HG03442 (cell line): ENCODE measurements around the gene ARHGAP15.

Experiments used
- ATAC-seq: cut with Tn5 transposase; IDR thresholded peaks from one replicate; pipeline ENCODE4 v1.9.1; 2021; ENCODE audit warnings: mild to moderate bottlenecking, moderate library complexity; ENCODE audit not compliant: unreplicated experiment

ARHGAP15 gene

GRCh38 chr2:143680885-143681405 is 551.7 kb downstream of the ARHGAP15 start:
- no peak for ATAC-seq

DNA sequence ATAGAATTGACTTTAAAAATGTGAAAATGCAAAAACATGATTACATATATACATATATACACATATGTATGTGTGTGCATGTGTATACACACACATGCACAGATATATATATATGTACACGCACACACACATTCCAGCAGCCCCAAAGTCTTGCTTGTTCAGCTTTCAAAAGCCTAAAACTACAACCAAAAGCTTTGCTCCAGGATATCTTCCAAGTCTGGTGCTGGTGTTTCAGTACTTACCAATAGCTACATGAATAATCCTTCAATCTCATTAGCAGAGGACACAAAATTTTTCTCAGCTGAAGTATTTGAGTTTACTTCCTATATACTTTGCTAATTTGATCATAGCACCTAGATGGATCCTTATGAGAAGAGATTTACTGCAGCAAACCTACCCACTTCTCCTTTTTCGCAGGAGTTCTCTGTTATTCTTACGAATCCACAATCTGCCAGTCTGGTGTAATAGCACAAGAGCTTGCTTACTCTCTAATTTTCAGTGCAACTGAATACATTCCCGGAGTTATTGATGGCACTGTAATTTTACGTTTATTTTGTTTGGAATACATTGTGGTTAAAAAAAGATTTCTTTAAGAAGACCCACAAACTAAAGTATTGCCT is 553.3 kb downstream of the ARHGAP15 start:
- no peak for ATAC-seq

DNA sequence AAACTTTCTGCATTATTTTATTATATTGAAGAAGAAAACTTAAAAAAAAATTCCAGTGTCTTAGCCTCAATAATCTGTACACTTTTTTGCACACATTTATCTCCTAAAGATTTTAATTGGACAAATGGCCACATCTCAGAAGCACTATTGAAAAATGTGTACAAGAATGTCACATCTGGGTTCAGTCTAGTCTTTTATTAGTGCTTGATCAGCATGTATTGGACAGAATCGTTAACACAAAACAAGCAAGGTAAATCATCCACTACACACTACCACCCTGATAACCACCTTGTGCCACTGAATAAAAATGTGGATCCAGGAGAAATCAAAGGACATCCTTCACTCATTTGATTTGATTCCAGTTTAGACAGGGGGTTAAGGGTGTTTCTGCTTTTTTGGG is 554.8 kb downstream of the ARHGAP15 start:
- no peak for ATAC-seq

DNA sequence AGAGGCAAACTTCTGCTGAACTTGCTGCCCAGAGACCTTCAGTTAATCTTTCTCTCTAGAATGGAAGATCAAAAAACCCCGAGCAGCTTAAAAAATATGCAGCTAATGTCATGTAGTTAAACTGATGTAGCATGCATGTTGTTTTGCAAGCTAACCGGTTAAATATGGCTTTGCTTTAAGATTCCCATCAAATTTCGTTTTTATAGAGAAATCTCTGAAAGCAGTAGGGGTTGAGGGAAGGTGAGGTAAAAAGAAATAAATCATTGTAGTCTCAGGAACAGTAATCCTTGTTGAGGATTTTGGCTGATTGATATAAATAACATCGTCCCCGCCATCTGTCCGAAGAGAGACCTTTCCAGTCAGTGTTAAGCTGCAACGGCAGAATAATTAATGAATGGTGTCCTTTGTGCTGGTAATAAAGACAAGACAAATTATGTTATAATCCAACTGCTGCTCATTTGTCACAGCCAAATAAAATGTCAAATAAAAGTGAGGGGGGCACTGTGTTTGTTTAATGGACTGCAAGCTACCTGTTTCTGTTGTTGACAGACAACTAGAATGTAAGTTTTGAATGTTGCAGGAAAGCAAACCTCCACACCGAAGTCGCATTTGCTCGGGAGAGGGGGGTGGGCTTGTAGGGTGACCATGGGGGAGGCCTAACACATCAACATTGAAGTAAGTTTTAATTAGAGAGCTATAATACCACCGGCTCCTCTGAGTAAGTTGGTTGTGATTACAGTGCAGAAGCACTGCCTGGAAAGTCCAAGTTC is 555.5 kb downstream of the ARHGAP15 start:
- ATAC-seq, result no peak

GRCh38 chr2:143685421-143686078 is 556.3 kb downstream of the ARHGAP15 start:
- ATAC-seq, result no peak

GRCh38 chr2:143686585-143687164 is 557.5 kb downstream of the ARHGAP15 start:
- peak; percentile 59 for ATAC-seq

- no peak for ATAC-seq
These were observed 559.0 kb downstream of the ARHGAP15 start for GRCh38 chr2:143688248-143688647.

- no peak for ATAC-seq
These were observed 559.6 kb downstream of the ARHGAP15 start for GRCh38 chr2:143688815-143689214.

- no peak for ATAC-seq
These were observed 560.3 kb downstream of the ARHGAP15 start for GRCh38 chr2:143689541-143689940.

- no peak for ATAC-seq
These were observed 561.0 kb downstream of the ARHGAP15 start for GRCh38 chr2:143690235-143690634.

DNA sequence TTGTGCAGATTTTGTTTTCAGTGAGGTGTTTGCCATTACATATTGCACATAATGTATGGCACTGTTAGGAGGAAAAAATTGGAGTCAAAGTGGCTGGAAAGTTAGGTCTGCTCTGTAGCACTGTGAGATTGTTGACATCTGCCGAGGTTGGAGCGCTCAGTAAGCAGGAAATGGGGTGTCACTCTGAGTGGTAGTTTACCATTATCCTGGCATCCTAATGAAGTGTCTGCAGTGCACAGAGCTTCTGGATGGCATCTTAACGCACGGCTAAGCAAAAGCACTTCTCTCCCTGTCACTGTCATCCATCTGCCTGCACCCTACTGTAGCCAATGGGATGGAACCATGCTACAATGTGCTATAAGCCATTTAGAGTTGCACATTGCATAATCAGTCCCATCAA is 561.9 kb downstream of the ARHGAP15 start:
- no peak for ATAC-seq

DNA sequence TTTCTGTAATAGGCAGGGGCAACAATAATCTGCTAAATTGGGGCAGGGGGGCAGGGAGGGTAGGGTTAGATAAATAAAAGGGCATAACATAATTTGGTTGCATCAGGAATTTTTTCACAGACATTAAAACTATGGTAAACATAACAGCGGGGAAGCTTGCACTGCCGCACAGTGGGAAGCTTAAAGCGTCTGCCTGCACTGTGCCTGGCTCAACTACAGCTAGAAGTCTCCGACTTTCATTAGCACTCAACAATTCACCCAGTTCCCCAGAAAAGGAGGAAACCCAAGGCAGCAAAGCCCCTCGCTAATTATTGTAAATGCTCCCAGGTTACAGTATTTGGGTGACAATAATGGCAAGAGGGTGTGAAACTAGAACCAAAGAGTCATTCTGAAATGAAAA is 562.9 kb downstream of the ARHGAP15 start:
- no peak for ATAC-seq

- ATAC-seq, result no peak
These were observed 563.7 kb downstream of the ARHGAP15 start for GRCh38 chr2:143692967-143693366.

- no peak for ATAC-seq
These were observed 565.1 kb downstream of the ARHGAP15 start for GRCh38 chr2:143694335-143694734.

DNA sequence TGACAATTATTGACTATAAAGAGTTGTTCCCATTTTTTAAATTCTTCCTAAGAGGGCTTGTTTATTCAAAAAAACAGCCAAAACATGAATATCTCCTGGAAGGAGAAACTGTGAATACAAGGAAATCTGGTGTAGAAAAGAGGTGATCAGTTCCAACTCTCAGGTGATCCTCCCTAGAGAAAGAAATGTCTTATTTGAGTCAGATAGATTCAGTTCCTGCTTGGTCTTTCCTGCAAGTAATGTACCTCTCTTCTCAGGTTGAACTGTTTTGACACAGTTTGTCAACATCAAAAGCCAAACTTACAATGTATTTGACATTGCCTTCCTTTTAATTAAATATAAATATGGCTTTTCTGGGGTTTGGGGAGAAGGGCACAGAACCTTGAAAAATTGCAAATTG is 567.4 kb downstream of the ARHGAP15 start:
- peak; percentile 62 for ATAC-seq

DNA sequence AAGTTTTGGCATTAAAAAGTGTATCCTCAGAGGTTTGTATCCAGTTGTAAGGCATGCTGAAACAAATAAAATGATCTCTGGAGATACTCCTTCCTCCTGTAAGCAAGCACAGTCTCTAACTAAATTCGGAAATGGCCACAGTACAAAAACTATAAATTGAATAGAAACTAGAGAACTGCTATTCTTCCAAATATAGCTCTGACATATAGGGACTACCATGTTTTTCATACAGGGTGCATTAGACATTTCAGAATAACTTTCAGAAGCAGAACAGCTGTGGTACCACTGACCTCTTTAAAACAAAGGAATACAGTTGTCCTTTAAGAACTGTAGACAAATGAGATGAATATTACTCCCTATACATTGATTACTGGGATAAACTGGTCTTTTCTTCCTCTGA is 568.5 kb downstream of the ARHGAP15 start:
- peak; percentile 53 for ATAC-seq

- ATAC-seq, result no peak
These were observed 569.1 kb downstream of the ARHGAP15 start for GRCh38 chr2:143698352-143698751.

- ATAC-seq, result peak; percentile 57
These were observed 569.8 kb downstream of the ARHGAP15 start for GRCh38 chr2:143698888-143699570.

DNA sequence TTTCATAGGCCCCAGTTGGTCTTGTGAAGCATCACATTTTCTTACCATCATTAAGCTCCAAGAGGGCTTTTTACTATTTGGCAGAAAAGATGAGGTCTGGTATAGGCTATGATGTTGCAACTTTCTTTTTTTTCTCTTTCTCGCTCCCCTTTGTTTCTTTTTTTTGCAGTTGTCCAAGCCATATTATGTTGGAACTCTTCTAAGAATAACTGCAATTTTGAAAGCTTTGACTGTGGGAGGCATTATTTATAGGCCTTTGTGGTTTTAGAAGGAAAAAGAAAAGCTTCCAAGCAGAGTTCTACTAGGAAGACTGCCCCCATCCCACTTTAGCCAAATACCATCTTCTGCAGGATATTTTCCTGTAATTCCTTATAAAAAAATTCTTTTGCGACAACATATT is 571.6 kb downstream of the ARHGAP15 start:
- no peak for ATAC-seq

GRCh38 chr2:143701785-143702184 is 572.6 kb downstream of the ARHGAP15 start:
- no peak for ATAC-seq

DNA sequence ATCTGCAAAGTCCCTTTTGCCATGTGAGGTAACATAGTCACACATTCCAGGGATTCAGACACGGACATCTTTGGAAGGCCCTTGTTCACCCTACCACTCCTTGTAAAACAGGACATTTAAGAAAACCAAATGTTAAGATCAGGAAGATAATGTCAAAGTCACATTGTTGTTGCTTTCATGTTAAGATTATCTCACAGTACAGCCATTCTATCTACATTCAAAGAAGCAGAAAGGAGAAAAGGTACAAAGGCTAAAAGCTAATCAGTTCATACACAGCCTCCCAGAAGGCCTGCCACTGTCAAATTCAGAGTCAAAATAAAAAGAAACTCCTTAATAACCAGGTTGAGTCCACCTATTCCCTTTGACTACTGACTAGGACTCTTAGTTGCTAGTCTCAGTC is 573.7 kb downstream of the ARHGAP15 start:
- no peak for ATAC-seq
